GM19328 (cell line): ENCODE data around the gene ISG20L2.

Experiments used
- ATAC-seq: cut with Tn5 transposase; IDR thresholded peaks from one replicate; pipeline ENCODE4 v1.9.1; 2021; ENCODE audit warnings: mild to moderate bottlenecking, moderate library complexity; ENCODE audit not compliant: unreplicated experiment

ISG20L2 gene

GRCh38 chr1:156708218-156708661 lies 20.3 kb downstream of the ISG20L2 start:
- ATAC-seq = no peak

DNA sequence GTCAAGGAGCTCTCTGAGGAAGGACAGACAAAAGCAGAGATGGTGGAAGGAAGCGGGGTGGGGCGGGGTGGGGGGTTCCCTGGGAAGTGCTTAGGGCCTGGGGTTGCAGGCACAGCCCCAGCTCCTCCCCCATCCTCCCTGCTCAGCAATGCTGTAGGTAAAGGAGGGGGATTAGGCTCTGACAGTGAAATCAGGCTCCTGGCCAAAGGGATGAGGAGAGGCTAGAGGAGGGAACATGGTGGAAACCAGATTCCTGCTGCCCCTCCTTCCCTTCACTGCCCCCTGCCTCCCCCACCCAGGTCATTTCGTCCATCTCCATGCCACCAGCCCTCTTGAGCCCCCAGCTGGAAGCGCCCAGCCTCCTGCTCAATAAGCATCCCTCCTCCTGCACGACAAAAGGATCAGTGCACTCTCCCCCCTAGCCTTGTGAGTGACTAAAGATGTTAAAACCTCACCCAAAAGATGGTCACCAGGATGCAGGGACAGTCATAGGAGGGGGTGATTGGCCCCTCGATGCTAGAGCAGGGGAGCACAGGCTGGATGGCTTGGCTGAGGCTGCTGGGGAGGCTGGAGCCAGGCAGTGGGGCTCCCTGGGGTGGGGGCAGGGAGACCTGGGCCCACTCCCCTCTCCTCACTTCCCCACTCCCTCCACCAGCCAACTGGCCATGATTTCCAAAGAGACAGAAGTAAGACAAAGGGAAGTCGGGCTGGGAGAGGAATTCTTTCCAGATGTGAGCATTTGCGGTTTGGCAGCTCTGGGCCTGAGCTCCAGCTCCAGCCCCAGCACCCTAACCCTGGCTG lies 20.9 kb downstream of the ISG20L2 start:
- ATAC-seq = no peak

DNA sequence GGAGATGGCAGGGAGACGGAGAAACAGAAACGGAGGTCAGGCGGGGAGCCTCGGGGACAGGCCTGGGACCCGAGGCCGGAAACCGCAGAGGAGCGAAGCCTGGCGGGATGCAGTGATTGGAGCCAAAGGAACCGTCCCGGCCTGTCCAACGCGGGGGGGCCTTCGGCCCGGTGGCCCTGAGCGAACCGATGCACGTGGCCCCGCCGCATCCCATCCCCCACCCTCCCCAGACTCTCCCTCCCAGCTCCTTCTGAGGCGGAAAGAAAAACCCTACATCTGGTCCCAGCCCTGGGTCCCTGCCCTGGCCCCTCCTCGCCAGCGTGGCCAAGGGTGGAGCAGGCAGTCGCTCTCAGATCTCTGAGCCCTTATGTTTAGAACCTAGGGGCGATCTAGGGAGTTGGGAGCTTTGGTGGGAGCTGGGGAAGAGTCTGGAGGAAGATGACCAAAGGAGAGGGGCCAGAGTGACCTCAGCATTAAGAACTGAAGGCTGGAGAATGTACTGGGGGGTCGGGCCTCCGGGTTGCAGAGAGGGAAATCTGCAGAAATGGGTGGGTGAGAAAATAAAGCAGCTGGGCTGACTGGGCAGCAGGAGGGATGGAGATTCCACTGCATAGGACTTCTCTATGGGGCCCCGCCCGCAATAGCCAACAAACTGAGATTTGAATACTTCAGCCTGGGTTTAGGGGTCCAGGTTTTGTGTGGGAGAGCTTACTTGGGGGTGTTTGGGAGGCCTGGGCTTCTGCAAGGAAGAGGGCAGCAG lies 21.7 kb downstream of the ISG20L2 start:
- ATAC-seq = no peak

DNA sequence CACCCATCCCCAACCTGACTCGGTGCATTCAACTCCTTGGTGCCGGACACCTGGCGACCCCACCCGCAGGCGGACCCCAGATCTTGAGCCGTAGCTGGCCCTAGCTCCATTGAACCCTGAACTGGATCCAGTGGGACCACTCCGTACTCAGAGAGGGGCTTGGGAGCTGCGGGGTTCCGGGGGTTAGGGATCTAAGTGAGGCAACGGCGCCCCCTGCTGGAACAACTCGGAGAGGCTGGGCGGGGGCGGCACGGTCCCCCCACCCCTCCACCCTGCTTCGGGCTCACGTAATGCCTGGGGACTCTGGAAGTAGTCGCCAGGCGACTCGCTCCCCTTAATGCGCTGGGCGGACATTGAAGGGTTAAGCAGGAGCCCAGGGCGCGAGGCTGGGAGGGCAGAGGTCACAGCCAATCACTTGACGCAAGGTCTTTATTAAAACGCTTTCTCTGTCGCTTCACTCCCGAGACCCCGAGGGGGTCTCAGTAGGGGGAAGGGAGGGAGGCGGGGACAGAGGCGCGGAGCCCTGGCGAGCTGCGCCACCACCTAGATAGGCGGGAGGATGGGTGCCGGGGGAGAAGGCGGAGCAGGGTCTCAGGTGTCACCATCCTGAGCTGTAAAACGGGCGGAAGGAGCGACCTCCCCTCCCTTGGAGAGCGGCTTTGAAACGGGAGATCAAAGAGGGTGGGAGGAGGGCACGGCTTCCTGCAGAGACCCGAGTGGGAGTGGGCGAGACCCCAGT lies 22.5 kb downstream of the ISG20L2 start:
- no peak for ATAC-seq

GRCh38 chr1:156705321-156705917 lies 23.1 kb downstream of the ISG20L2 start, which contains the start of gene CRABP2:
CRABP2 (minus strand) TSS chr1:156705583; CDS start chr1:156705446, 137 bp downstream.
- ATAC-seq = no peak

DNA sequence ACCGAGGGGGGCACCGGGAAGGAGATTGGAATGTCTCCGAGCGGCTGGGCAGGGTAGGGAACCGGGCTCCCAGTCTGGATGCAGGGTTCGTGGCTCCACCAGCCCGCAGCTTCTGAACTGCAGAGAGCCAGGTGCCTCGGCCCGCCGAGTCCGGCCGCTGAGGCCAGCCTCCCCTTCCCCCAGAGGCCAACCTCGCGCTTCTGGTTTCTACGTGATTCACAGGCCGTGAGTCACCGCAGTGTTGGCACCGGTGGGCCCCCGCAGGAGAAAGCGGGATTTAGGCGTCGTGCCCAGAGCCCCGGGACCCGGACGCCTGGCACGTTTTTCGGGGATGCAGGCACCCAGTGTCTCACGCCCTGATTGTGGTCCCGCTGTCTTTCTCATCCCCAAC lies 23.6 kb downstream of the ISG20L2 start:
- no peak for ATAC-seq

DNA sequence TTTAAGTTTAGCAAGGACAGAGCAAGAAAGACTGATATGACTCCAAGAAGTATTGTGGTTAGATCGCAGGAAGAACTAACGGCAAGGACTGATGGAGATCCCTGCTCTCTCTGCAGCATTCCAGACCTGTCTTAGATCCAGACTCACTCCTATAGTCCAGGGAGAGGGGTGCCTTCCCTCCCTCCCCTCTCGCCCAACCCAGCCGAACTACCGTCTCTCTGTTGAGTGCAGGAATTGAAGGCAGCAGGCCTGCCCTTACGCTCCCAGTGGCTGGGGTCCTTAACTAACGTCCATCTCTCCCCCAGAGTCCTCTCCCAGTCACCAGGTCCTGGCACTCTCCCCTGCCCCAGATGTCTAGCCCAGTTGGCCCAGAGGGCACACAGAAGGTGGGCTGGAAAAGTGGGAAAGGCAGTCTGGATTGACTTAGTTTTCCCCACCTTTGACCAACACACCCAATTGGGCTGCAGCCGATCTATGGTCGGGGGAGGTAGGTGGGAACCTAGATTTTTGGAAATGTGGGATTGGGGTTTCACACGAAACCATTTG lies 24.3 kb downstream of the ISG20L2 start:
- ATAC-seq = no peak

- ATAC-seq = no peak
Measured at GRCh38 chr1:156703741-156704140, 24.8 kb downstream of the ISG20L2 start.

GRCh38 chr1:156703336-156703735 lies 25.2 kb downstream of the ISG20L2 start:
- ATAC-seq = no peak

DNA sequence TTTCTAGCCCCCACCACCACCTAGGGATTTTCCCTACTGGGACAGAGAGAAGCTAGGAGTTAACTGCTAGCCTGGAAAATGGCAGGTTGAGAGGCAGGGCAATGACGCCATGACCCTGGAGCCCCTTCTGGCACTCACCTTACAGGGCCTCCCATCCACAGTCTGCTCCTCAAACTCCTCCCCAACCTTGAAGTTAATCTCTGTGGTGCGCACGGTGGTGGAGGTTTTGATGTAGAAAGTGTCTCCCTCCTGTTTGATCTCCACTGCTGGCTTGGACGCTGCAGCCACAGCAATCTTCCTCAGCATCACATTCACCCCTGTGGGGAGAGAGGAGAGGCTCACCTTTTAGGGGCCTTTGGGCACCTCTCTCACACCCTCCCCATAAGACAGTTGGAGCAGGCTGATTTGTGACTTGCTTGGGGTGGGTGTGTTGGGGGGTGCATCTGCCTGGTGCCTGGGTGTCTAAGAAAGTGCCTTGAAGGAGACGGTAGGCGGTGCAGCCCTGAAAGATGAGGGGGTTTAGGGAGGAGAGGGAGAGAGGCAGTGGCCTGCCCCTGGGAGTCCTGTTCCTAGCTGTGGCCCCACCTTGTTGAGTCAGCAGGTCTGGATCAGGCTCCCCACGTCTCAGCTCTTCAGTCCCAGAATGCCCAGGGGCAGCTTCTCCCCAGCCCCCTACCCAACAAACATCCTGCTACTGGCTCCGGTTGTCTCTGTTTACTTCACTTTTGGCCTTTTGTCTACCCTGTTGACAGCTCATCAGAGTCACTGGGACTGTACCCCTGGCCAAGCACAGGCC lies 27.6 kb downstream of the ISG20L2 start:
- ATAC-seq = no peak

GRCh38 chr1:156698995-156699394 lies 29.6 kb downstream of the ISG20L2 start:
- no peak for ATAC-seq

DNA sequence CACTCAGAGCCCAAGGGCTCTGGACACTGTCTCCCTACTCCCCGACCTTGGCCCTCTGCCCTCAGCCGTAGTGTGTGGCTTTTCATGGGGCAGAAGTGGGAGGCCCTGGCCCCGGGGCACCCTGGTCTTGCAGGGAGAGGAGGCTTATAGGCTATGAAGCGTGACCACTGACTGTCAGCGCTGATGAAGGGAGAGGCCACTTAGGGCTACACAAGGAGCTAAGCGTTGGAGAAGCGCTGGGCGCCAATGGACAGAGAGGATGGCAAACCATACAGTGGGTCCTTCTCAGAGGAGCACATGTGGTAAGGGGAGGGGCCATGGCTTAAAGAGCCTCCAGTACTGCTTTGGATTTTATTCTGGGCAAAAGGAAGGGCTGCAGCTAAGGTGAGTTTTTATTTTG lies 31.1 kb downstream of the ISG20L2 start:
- ATAC-seq = no peak

DNA sequence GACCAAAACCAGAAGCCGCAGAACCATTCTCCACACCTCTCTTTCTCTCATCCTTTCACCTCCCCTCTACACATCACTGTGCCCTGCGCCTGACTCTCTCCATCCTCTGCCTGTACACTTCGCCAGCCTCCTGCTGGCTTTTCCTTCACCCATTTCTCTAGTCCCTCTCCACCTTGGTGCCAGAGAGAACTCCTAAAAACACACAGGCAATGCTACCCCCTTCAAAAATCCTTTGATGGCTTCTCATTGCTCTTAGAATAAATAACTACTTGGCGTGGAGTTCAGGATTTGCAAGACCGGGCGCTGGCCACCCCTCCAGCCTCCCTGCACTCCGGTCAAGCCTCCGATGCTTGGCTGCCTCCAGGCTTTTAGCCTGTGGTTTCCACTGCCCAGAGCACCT lies 31.8 kb downstream of the ISG20L2 start:
- no peak for ATAC-seq

GRCh38 chr1:156694690-156694962 lies 33.9 kb downstream of the ISG20L2 start:
- no peak for ATAC-seq

GRCh38 chr1:156693848-156694689 lies 34.5 kb downstream of the ISG20L2 start:
- ATAC-seq = no peak

DNA sequence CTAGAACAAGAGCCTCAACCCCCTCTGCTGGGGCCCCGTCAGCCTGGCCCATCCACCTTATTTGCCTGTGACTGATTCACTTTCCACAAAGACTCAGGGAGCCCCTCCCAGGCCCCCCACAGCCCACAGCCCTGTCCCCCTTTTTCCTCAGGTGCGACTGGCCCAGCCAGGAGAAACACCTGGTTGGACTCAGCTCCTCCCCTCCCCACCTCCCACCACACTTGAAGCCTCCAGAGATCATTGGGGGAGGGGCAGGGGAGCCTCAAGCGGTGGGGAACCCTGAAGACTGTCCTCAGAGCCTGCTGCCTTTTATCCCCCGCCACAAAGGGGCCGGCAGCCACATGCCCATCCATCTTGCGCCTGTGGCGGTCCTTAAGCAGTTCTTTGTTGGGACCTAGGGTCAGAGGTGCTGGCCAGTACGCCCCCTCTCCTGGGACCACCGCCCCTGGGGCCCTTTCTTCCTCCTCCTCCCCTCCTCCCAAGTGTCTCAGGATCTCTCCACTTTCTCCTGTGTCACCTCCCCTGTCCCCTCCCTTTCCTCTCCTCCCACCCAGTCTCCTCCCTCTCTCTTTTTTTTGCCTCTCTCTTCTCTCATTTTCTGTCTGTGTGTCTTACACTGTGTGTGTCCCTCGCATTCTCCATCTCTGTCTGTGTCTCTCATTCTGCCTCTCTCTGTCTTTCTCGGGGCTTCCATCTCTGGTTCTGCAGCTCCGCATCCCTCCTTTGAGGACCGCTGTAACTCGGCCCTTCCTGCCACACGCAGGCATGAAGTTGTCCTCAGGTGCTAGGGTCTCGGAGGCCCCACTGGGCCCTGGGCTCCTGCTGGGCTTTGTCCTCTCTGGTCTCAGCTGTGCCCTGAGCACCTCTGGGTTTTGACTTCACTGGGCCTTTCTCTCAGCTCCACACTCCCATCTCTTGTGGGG lies 35.4 kb downstream of the ISG20L2 start:
- ATAC-seq = no peak

GRCh38 chr1:156692441-156692924 lies 36.1 kb downstream of the ISG20L2 start:
- no peak for ATAC-seq
